H1 (cell line): ENCODE data around the gene ASIC2. TPM values are rescaled to one million over a fixed set of nuclear protein-coding genes. Genes with fewer than 3 reads are reported as not detected.

ENCODE experiments used
- CTCF ChIA-PET: fragments of 300-600 bp; sonication (Branson Sonifier 250); formaldehyde crosslinking; loops from one replicate; lab custom pipeline; 2021; ENCODE audit not compliant: partially characterized antibody; lab: Charles Lee
- POLR2A ChIA-PET: fragments of 300-600 bp; sonication (Branson Sonifier 250); formaldehyde crosslinking; loops from one replicate; lab custom pipeline; 2021; ENCODE audit warnings: inconsistent platforms; ENCODE audit not compliant: partially characterized antibody; lab: Charles Lee
- DNase-seq, 2 experiments: peaks; one replicate each; pipeline versions ENCODE4 v3.0.0 to v3.0.0-alpha.2; 2010 to 2022; ENCODE audit warnings: low spot score in 2 of 2, low read depth in 1 of 2, mixed read lengths in 1 of 2
- FAIRE-seq: peaks from 2 replicates; lab custom pipeline; 2011; peaks lifted over from hg19 to GRCh38; lab: Jason Lieb, UNC
- H2AFZ ChIP-seq: 2 replicates; pipeline ENCODE4 v1.8.1; 2012; ENCODE audit warnings: low read length, inconsistent platforms
- H2AK5ac ChIP-seq: 2 replicates; pipeline ENCODE4 v1.6.1; 2013; ENCODE audit warnings: low read depth, low read length
- H2BK120ac ChIP-seq: replicated peaks from 2 replicates; pipeline ENCODE3; 2013; ENCODE audit warnings: low read depth, low read length, inconsistent platforms
- H2BK12ac ChIP-seq: 2 replicates; pipeline ENCODE4 v1.6.1; 2013; ENCODE audit warnings: low read depth, low read length
- H2BK15ac ChIP-seq: 2 replicates; pipeline ENCODE4 v1.6.1; 2013; ENCODE audit warnings: low read length
- H2BK20ac ChIP-seq: 2 replicates; pipeline ENCODE4 v1.6.1; 2013; ENCODE audit warnings: low read length
- H2BK5ac ChIP-seq: 2 replicates; pipeline ENCODE4 v1.6.1; 2013; ENCODE audit warnings: low read depth, low read length
- H3K14ac ChIP-seq: 2 replicates; pipeline ENCODE4 v1.6.1; 2013; ENCODE audit warnings: inconsistent platforms; ENCODE audit not compliant: insufficient read length
- H3K18ac ChIP-seq: 2 replicates; pipeline ENCODE4 v1.6.1; 2013; ENCODE audit warnings: low read length; ENCODE audit errors: extremely low read depth
- H3K23ac ChIP-seq: 2 replicates; pipeline ENCODE4 v1.6.1; 2013; ENCODE audit warnings: inconsistent platforms; ENCODE audit not compliant: insufficient read length
- H3K23me2 ChIP-seq: 2 replicates; pipeline ENCODE4 v1.6.1; 2013; ENCODE audit warnings: low read depth, low read length
- H3K27ac ChIP-seq: 2 replicates; pipeline ENCODE4 v1.6.1; 2011; ENCODE audit warnings: low read depth, low read length, inconsistent platforms
- H3K27me3 ChIP-seq, 4 experiments: replicated peaks in 1 of 4; 1 replicate in 1 of 4; 2 replicates in 3 of 4; pipeline versions ENCODE4 v1.6.1 to v1.8.1; 2011 to 2013; ENCODE audit warnings: low read length in 3 of 4, mild to moderate bottlenecking in 3 of 4, inconsistent platforms in 2 of 4, mixed read lengths in 2 of 4, moderate library complexity in 1 of 4; ENCODE audit not compliant: control insufficient read depth in 3 of 4, insufficient read depth in 3 of 4; ENCODE audit errors: extremely low read depth in 1 of 4
- H3K36me3 ChIP-seq, 4 experiments: 2 replicates each; pipeline versions ENCODE4 v1.6.1 to v1.8.1; 2011 to 2013; ENCODE audit warnings: mild to moderate bottlenecking in 4 of 4, low read length in 3 of 4, moderate library complexity in 2 of 4, control low read depth in 1 of 4, inconsistent platforms in 1 of 4; ENCODE audit not compliant: insufficient read depth in 4 of 4, control insufficient read depth in 2 of 4
- H3K4ac ChIP-seq: replicated peaks from 2 replicates; pipeline ENCODE3; 2013; ENCODE audit warnings: low read length, low read depth, mixed read lengths, inconsistent platforms; ENCODE audit not compliant: insufficient read length
- H3K4me1 ChIP-seq, 4 experiments: replicated peaks in 1 of 4; 1 replicate in 1 of 4; 2 replicates in 3 of 4; pipeline versions ENCODE4 v1.6.1 to v1.8.1; 2011 to 2013; ENCODE audit warnings: low read length in 3 of 4, inconsistent platforms in 2 of 4, mixed read lengths in 1 of 4; ENCODE audit not compliant: insufficient read depth in 4 of 4, control insufficient read depth in 3 of 4
- H3K4me2 ChIP-seq, 2 experiments: 2 replicates each; pipeline versions ENCODE4 v1.6.1 to v1.8.1; 2011 to 2013; ENCODE audit warnings: low read depth in 2 of 2, low read length in 2 of 2, control low read depth in 1 of 2, inconsistent platforms in 1 of 2, mild to moderate bottlenecking in 1 of 2; ENCODE audit not compliant: insufficient read depth in 1 of 2
- H3K4me3 ChIP-seq, 4 experiments: fragments of 200-600, 300-600 bp in 1 of 4; sonication (generic), shearing (Covaris generic), sonication (Bioruptor Twin) in 1 of 4; 2 replicates each; pipeline versions ENCODE4 v1.5.1 to v1.8.1; 2011 to 2016; ENCODE audit warnings: low read length in 4 of 4, low read depth in 3 of 4, control low read depth in 2 of 4, inconsistent platforms in 2 of 4, mild to moderate bottlenecking in 2 of 4, mixed read lengths in 1 of 4, moderate library complexity in 1 of 4; ENCODE audit not compliant: insufficient read depth in 2 of 4; ENCODE audit errors: extremely low read depth in 1 of 4
- H3K56ac ChIP-seq: replicated peaks from 2 replicates; pipeline ENCODE3; 2013; ENCODE audit warnings: low read depth, mild to moderate bottlenecking, mixed read lengths, low read length, inconsistent platforms; ENCODE audit not compliant: insufficient read length
- H3K79me1 ChIP-seq: 2 replicates; pipeline ENCODE4 v1.6.1; 2013; ENCODE audit warnings: low read depth, low read length, control low read depth
- H3K79me2 ChIP-seq, 2 experiments: 2 replicates each; pipeline versions ENCODE4 v1.6.1 to v1.8.1; 2012 to 2013; ENCODE audit warnings: low read length in 2 of 2, mild to moderate bottlenecking in 2 of 2, inconsistent platforms in 1 of 2; ENCODE audit not compliant: insufficient read depth in 2 of 2, control insufficient read depth in 1 of 2
- H3K9ac ChIP-seq, 4 experiments: replicated peaks in 1 of 4; 1 replicate in 1 of 4; 2 replicates in 3 of 4; pipeline versions ENCODE4 v1.6.1 to v1.8.1; 2011 to 2013; ENCODE audit warnings: low read depth in 3 of 4, low read length in 3 of 4, control low read depth in 2 of 4, mild to moderate bottlenecking in 2 of 4, moderate library complexity in 2 of 4, inconsistent platforms in 1 of 4; ENCODE audit errors: extremely low read depth in 1 of 4
- H3K9me3 ChIP-seq, 2 experiments: 2 replicates each; pipeline versions ENCODE4 v1.6.1 to v1.8.1; 2012 to 2013; ENCODE audit warnings: mild to moderate bottlenecking in 2 of 2, moderate library complexity in 2 of 2, control low read depth in 1 of 2, inconsistent platforms in 1 of 2, low read depth in 1 of 2, low read length in 1 of 2, mixed read lengths in 1 of 2; ENCODE audit not compliant: insufficient read depth in 2 of 2
- H4K20me1 ChIP-seq, 2 experiments: replicated peaks in 1 of 2; 2 replicates each; pipeline versions ENCODE3 to v1.8.1; 2011 to 2013; ENCODE audit warnings: inconsistent platforms in 2 of 2, low read length in 2 of 2, mild to moderate bottlenecking in 1 of 2; ENCODE audit not compliant: insufficient read depth in 2 of 2, control insufficient read depth in 1 of 2
- H4K5ac ChIP-seq: 2 replicates; pipeline ENCODE4 v1.6.1; 2013; ENCODE audit warnings: low read length, low read depth, mixed read lengths, inconsistent platforms; ENCODE audit not compliant: insufficient read length
- H4K8ac ChIP-seq: 2 replicates; pipeline ENCODE4 v1.8.0; 2013; ENCODE audit warnings: mild to moderate bottlenecking, moderate library complexity, low read length, inconsistent platforms; ENCODE audit not compliant: insufficient read depth; ENCODE audit errors: extremely low read depth
- H4K91ac ChIP-seq: replicated peaks from 2 replicates; pipeline ENCODE3; 2013; ENCODE audit warnings: low read length, mixed read lengths, inconsistent platforms; ENCODE audit not compliant: insufficient read length
- ASH2L ChIP-seq: fragments of 200-600, 300-600 bp; sonication (generic); IDR thresholded peaks from one replicate; pipeline ENCODE4 v1.7.1; 2017; ENCODE audit warnings: low read length
- BCL11A ChIP-seq, 2 experiments: IDR thresholded peaks; one replicate each; pipeline ENCODE4 v1.6.1; 2011; ENCODE audit warnings: low read depth in 2 of 2, low read length in 2 of 2, mild to moderate bottlenecking in 2 of 2
- CEBPB ChIP-seq: IDR thresholded peaks from 2 replicates; pipeline ENCODE4 v1.6.1; 2012; ENCODE audit warnings: low read depth, low read length
- FOSL1 ChIP-seq: IDR thresholded peaks from 2 replicates; pipeline ENCODE4 v1.6.1; 2011; ENCODE audit warnings: mild to moderate bottlenecking, low read depth, low read length, moderate library complexity; ENCODE audit not compliant: insufficient read depth
- GABPA ChIP-seq: IDR thresholded peaks from 2 replicates; pipeline ENCODE4 v1.6.1; 2011; ENCODE audit warnings: mild to moderate bottlenecking, low read length, moderate library complexity, borderline replicate concordance; ENCODE audit not compliant: insufficient read depth
- JUN ChIP-seq: IDR thresholded peaks from 2 replicates; pipeline ENCODE4 v1.6.1; 2011; ENCODE audit warnings: low read depth, mild to moderate bottlenecking, improper control_type of control experiment, low read length
- KDM4A ChIP-seq: IDR thresholded peaks from one replicate; pipeline ENCODE4 v1.7.1; 2012; ENCODE audit warnings: low read depth, mild to moderate bottlenecking, moderate library complexity, low read length, inconsistent platforms; ENCODE audit not compliant: severe bottlenecking
- MAFK ChIP-seq: IDR thresholded peaks from 2 replicates; pipeline ENCODE4 v1.6.1; 2012; ENCODE audit warnings: low read depth, mild to moderate bottlenecking, improper control_type of control experiment, low read length
- NANOG ChIP-seq: IDR thresholded peaks from 2 replicates; pipeline ENCODE4 v1.6.1; 2011; ENCODE audit warnings: low read length, low read depth, mild to moderate bottlenecking, inconsistent platforms; ENCODE audit not compliant: insufficient read depth, poor library complexity, severe bottlenecking
- POLR2A ChIP-seq, 2 experiments: IDR thresholded peaks; 1 replicate in 1 of 2; 2 replicates in 1 of 2; pipeline ENCODE4 v1.6.1; 2011; ENCODE audit warnings: low read depth in 2 of 2, low read length in 2 of 2, mild to moderate bottlenecking in 2 of 2; ENCODE audit errors: control extremely low read depth in 1 of 2
- POLR2AphosphoS5 ChIP-seq: IDR thresholded peaks from 2 replicates; pipeline ENCODE4 v1.6.1; 2011; ENCODE audit warnings: low read depth, low read length
- RAD21 ChIP-seq, 2 experiments: IDR thresholded peaks in 1 of 2; conservative IDR thresholded peaks in 1 of 2; 2 replicates each; pipeline ENCODE4 v1.6.1; 2011; ENCODE audit warnings: low read depth in 2 of 2, low read length in 2 of 2, improper control_type of control experiment in 1 of 2, inconsistent platforms in 1 of 2, mild to moderate bottlenecking in 1 of 2, moderate library complexity in 1 of 2
- SIN3A ChIP-seq, 2 experiments: IDR thresholded peaks in 1 of 2; conservative IDR thresholded peaks in 1 of 2; 2 replicates each; pipeline ENCODE4 v1.6.1; 2011 to 2012; ENCODE audit warnings: low read length in 2 of 2, improper control_type of control experiment in 1 of 2, low read depth in 1 of 2, mild to moderate bottlenecking in 1 of 2
- SIX5 ChIP-seq: IDR thresholded peaks from 2 replicates; pipeline ENCODE4 v1.6.1; 2011; ENCODE audit warnings: mild to moderate bottlenecking, low read depth, low read length
- TCF12 ChIP-seq: IDR thresholded peaks from 2 replicates; pipeline ENCODE4 v1.6.1; 2011; ENCODE audit warnings: low read depth, mild to moderate bottlenecking, low read length
- WGBS, 2 experiments: shearing (Covaris generic) in 1 of 2; methylation state at CpG; one replicate each; pipeline versions ENCODE4 v1.1.6 to v1.1.7; 2013 to 2015; ENCODE audit warnings: low lambda C conversion rate in 2 of 2, mixed read lengths in 2 of 2, inconsistent platforms in 1 of 2, low coverage in 1 of 2, missing lambda C conversion rate in 1 of 2; ENCODE audit not compliant: insufficient replicate concordance in 2 of 2, insufficient coverage in 1 of 2, insufficient read length in 1 of 2; ENCODE audit errors: extremely low coverage in 1 of 2, missing lambda C conversion rate in 1 of 2; 5-methylcytosine and 5-hydroxymethylcytosine counted together
- polyA plus RNA-seq, 7 experiments: library from polyadenylated mRNA; depleted of rRNA in 3 of 7; stranded (reverse) in 5 of 7; unstranded in 2 of 7; fragments of >200 nt in 5 of 7; fragments of 200-250 nt in 2 of 7; gene quantifications; 1 replicate in 5 of 7; 2 replicates in 1 of 7; 4 replicates in 1 of 7; pipeline versions ENCODE4 v1.2.1 to v1.2.3, GENCODE V29; 2011 to 2013; ENCODE audit warnings: missing spikeins in 2 of 7, mixed read lengths in 2 of 7
- total RNA-seq: library from RNA; stranded (reverse); fragmentation: NEBNext Ultra II Directional; extraction: Animal tissue kit (Norgen Biotek cat#: 25700); gene quantifications from 2 replicates; pipeline ENCODE4 v1.2.1, GENCODE V29; 2021

ASIC2 gene
- total and polyA plus RNA-seq, 2 of the 8 experiments (the other 6 are each of a cell fraction or from before 2014, with no cell fraction given), result 0.86 to 1.2 TPM

DNA sequence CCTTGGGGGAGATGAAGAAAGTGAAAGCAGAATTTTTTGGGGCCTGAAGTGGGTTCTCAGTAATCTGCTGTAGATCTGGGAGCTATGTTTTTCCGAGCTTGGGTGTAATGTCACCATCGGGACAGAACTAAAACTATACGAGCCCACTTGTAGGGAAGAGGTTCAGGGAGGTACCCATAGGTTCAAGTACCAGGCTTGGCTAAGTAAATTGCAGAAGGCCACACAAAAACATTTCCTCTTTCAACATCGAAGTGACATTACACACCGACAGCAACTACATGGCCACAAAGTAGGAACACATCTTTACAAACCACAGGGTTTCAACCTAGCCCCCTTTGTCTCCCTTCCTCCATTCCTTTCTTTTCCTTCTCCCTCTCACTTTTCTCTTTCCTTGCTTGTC is 10.2 kb upstream of the ASIC2 start:
- Histone ChIP-seq H2BK5ac (no peak overlapping the region), H4K91ac (no peak overlapping the region), H2AFZ (no peak overlapping the region), H2BK20ac (no peak overlapping the region), H3K23ac (no peak overlapping the region), H3K56ac (no peak overlapping the region), H3K4me2 (no peak overlapping the region), H3K23me2 (peaks cover 2% of the 10 kb centered on the region; the same call in 1 of the 2 replicates), H3K27ac (no peak overlapping the region), H3K4me3 (no peak overlapping the region), H3K79me2 (no peaks in the 10 kb centered on the region), H3K79me1 (no peaks in the 10 kb centered on the region), H3K9ac (no peak overlapping the region), H3K4me1 (no peaks in the 10 kb centered on the region), H2BK120ac (no peak overlapping the region), H4K5ac (no peak overlapping the region), H4K20me1 (no peaks in the 10 kb centered on the region), H3K27me3 (no peaks in the 10 kb centered on the region), H3K14ac (no peak overlapping the region), H4K8ac (no peak overlapping the region), H2BK15ac (no peak overlapping the region), H2BK12ac (no peak overlapping the region), H3K4ac (no peak overlapping the region), H3K36me3 (no peaks in the 10 kb centered on the region), H3K9me3 (peaks cover 0 to 3% of the 10 kb centered on the region in 2 experiments; a peak in 1 of 4 replicates), H3K18ac (no peak overlapping the region), H2AK5ac (no peak overlapping the region)
- CTCF ChIA-PET, result interaction anchor here (1.6 kb wide), 1 partner anchor 12 kb away, joined by 3 read pairs; no protein-coding TSS in a partner anchor
- 94% methylated on average over 5 of the region's 5 CpGs; no CpG with 5 or more reads in 1 of the 2 experiments for WGBS, 2 experiments
- POLR2A ChIA-PET, result no interaction called here
- no peak for FAIRE-seq
- DNase-seq, result no peak
- TF ChIP-seq SIN3A (conservative IDR thresholded peaks at IDR 0.05 in 1 of 2, IDR thresholded peaks at IDR 0.05 in 1 of 2; ENCODE audit: low read depth in 1 of 2, low read length in 2 of 2) (no peak), POLR2A (IDR thresholded peaks at IDR 0.05; ENCODE audit: control extremely low read depth in 1 of 2, low read depth in 2 of 2, low read length in 2 of 2) (no peak), MAFK (no peak), ASH2L (no peak), KDM4A (no peak), CEBPB (no peak), GABPA (no peak), POLR2AphosphoS5 (no peak), BCL11A (IDR thresholded peaks at IDR 0.05; ENCODE audit: low read depth in 2 of 2, low read length in 2 of 2) (no peak), JUN (no peak), RAD21 (IDR thresholded peaks at IDR 0.05 in 1 of 2, conservative IDR thresholded peaks at IDR 0.05 in 1 of 2; ENCODE audit: low read depth in 2 of 2, low read length in 2 of 2) (no peak), FOSL1 (no peak), SIX5 (no peak), NANOG (no peak), TCF12 (no peak)
